Myocyte (in vitro differentiated cells): Measurements from ENCODE around the gene DISC1. TPM values are rescaled to one million over a fixed set of nuclear protein-coding genes. Genes with fewer than 3 reads are reported as not detected.
"Not testable (repeated sequence)": the region's sequence is repeated elsewhere in the genome, so short reads cannot be mapped to it uniquely, and the experiment has no call there.

Experiments used
- DNase-seq: peaks from one replicate; pipeline ENCODE4 v3.0.0-alpha.2; 2012; ENCODE audit warnings: low read depth
- total RNA-seq: library from RNA; depleted of rRNA; stranded (reverse); fragments of >200 nt; gene quantifications from 2 replicates; pipeline ENCODE4 v1.2.3, GENCODE V29; 2014

DISC1 gene
- total RNA-seq, 1 donor from 2014 or later, result 3.6 TPM

DNA sequence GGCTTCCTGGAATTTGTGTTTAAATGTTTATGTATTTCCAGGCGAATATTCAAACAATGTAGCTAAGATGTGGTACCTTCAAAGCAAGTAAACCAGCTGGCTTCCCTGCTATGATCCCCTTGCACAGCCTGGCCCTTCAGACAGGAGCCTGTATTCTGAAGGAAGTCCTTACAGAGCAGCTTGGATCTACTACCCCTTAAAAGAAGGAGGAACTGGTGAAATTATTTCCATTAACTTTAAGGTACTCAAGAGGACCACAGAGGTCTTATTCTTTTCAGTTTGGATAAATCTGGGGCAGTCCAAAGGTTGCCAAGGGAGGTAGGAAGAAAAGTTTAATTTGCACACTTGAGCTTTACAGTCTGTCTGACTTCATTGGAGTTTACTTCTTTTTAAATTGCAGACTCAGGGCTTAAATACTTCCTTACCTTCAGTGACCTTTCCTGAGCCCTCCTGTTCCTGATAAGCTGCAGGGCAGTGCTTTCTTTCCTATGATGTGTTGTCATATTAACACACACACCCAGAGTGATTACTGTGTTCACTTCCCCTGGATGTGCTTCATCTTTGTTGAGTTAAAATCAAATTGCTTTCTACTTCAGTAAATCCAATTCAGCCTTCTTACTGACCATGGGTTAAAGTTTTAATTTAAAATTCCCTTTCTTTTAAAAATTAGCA lies 40.5 kb downstream of the DISC1 start:
- no peak for DNase-seq

DNA sequence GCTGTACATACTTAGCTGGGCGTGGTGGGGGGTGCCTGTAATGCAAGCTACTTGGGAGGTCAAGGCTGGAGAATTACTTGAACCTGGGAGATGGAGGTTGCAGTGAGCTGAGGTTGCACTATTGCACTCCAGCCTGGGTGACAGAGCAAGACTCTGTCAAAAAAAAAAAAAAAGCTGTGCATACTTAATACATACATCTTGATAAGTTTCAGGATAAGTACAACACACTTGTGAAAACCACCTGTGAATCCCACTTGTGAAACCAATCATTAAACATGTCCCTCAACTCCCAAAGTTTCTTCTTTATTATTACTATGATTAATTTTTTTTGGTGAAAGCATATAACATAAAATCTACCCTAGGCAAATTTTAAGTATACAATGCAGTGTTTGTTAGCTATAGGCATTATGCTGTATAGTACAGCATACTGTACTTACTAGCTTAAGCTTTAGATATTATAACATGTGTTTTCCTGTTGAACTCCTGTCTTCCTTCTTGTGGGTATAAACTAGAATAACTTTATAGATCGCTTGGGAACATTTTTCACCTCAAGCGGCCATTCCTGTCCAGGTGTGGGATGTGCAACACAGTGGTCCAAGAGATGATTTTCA lies 41.4 kb downstream of the DISC1 start:
- DNase-seq, result no peak

DNA sequence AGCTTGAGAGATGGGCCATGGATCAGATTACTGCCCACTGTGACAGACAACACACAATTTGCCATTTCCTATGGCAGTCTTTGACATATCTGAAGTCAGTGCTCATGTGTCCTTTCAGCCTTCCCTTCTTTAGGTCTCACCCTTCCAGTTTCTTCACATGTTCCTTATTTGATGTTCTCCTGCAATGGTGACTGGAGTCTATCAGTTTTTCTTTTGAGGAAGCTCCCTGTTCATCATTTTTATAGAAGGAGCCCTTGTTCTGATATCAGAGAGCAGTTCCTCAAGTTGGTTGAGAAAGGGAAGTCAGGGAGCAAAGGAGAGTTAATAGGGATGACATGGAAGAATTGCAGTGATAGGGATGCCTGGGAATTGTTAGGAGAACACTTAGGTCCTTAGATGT lies 42.2 kb downstream of the DISC1 start:
- no peak for DNase-seq

DNA sequence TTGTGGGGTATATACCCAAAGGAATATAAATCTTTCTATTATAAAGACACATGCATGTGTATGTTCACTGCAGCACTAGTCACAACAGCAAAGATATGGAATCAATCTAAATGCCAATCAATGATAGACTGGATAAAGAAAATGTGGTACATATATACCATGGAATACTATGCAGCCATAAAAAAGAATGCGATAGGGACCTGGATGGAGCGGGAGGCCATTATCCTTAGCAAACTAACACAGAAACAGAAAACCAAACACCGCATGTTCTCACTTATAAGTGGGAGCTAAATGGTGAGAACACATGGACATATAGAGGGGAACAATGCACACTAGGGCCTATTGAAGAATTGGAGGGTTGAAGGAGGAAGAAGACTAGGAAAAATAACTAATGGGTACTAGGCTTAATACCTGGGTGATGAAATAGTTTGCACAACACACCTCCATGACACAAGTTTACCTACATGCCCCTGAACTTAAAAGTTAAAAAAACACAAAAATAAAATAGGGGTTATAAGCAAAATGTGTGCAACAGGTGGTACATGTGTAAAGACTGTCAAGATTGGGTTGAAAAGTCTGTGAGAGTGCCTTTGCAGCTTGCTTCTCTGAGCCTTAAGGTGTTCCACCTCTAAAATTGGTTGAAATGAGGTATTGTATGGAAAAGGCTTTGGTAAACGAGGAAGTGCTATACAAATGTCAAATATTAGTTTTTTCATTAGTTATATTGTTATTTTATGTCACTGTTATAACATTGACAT lies 43.5 kb downstream of the DISC1 start:
- not testable (repeated sequence) for DNase-seq

DNA sequence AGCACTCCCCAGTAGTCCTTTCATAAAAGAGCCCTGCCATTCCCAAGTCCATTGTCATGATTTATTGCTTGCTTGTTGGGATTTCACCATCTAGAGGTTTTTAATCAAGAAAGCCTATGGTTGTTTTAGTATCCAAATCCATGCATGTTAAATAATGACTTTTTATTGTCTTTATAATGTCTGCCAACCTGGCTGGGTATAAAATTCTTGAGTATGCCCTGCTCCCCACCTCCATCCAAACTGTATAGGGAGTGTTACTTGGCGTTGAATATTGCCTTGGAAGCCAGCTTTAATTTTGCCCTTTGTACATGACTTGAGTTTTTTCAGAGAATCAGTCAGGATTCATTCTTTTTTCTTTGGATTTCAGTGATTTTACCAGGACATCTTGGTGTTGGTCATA lies 44.2 kb downstream of the DISC1 start:
- no peak for DNase-seq

DNA sequence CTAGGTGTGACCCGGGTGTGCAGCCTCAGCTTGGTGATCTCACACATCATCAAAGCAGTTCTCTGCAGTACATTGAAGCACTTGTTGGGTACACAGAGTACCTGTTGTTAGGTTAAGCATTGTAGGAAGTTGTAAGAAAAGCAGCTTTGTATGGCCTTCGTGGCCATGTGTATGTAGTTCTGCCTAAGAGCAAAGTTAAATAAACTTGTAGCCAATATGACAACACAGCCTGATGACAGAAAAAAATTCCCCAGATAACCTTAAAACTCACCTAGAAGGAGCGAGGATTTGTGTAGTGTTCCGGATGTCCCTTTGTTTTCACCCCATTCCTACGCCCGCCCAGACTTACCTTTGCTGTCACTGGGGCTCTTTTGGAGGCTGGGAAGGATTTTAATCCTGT lies 48.0 kb downstream of the DISC1 start:
- no peak for DNase-seq

DNA sequence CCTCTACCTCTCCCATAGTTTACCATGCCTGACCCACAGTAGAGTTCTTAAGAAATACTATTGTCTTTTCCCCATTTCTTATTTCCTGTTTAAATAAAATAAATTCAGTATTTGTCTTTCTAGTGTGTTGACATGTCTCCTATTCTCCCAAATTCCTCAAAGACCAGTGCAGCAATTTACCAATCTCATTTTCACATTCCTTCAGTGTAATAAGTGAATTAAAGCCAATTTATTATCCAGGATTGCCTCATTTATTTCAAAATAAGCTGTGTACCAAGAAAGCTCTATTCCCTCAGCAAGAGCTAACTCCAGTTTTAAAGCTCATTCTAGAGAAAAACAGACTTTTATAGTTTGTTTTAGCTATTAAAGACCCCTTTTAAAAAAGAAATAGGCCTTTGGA lies 49.9 kb downstream of the DISC1 start:
- no peak for DNase-seq

DNA sequence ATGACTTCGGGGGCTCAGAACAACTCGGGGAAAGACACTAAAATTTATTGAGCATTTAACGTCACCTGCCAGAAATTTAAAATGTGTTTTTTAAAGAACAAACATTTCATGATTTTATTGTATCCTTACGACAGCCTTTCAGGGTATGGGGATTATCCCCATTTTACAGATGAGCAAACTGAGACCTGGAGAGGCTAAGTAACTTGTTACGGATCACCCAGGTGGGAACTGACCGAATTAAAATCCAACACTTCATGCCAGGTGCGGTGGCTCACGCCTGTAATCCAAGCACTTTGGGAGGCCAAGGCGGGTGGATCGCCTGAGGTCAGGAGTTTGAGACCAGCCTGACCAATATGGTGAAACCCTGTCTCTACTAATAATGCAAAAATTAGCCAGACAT lies 50.9 kb downstream of the DISC1 start:
- DNase-seq, result no peak

DNA sequence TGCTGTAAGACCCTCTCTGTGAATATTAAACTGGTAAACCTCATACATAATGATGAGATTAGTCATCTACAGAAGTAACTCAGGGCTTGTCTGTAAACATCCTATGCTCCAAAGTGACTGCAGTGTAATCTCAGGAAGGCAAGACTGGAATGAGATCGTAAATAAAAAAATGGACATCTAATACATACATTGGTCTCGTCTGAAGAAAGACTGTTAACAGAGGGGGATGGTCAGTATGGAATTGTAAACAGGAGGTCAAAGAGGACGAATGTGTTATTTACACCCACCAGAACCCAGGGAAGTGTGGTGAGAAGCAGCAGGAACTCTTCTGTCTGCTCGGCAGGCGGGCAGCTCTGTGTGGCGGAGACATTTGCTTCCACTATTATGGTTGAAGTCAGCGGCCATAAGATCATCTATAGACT lies 51.4 kb downstream of the DISC1 start:
- no peak for DNase-seq

DNA sequence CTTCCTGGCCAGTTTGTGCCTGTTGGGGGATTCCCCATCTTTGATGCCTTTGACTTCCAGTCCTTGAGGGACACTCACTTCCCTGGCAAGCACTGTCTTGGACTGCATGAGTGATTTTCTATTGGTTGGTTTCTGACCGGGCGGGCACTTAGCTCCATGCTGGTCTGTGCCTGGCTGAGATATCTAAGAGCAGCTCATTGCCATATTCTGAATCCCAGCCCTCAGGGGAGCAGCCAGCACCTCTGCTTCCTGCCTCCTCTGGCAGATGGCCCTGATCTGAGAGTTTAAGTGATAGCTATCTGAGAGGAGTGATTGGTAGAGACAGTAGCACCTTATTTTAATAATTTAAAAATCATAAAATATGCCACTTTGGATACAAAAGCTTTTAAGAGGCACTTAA lies 52.5 kb downstream of the DISC1 start:
- DNase-seq, result no peak

DNA sequence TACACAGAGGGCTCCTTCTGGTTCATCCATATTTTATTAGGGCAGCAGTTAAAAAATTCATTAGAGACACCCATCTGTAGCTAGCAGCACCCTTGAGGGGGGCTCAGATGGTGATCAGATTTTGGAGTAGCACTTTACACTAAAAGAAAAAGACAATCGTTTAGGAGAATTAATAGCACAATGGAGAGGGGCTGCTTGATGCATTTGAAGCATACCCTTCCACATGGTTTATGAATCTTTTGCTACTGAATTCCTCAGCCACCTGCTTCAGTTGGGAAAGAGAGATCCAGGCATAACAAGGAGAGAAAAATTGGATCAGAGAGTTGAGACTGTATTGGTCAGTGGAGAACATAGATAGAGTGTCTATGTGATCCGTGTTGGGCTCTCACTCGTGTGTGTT lies 54.4 kb downstream of the DISC1 start:
- no peak for DNase-seq

DNA sequence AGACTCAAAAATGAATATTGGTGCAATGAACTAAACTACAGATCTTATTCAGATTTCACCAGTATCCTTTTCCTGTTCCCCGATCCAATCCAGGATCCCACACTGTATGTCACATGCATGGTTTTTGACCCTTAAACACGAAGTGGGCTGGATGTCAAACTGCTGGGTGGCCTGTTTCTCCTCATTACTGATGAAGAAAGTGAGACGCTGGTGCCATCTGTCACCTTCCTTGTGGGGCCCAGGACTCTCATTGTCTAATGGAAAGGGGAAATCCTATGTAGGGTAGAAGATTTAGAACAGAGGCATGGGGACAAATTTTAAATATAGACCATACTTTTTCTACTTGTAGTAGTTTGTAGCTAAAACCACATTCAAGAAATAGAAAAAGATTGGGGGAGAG lies 56.2 kb downstream of the DISC1 start:
- no peak for DNase-seq

DNA sequence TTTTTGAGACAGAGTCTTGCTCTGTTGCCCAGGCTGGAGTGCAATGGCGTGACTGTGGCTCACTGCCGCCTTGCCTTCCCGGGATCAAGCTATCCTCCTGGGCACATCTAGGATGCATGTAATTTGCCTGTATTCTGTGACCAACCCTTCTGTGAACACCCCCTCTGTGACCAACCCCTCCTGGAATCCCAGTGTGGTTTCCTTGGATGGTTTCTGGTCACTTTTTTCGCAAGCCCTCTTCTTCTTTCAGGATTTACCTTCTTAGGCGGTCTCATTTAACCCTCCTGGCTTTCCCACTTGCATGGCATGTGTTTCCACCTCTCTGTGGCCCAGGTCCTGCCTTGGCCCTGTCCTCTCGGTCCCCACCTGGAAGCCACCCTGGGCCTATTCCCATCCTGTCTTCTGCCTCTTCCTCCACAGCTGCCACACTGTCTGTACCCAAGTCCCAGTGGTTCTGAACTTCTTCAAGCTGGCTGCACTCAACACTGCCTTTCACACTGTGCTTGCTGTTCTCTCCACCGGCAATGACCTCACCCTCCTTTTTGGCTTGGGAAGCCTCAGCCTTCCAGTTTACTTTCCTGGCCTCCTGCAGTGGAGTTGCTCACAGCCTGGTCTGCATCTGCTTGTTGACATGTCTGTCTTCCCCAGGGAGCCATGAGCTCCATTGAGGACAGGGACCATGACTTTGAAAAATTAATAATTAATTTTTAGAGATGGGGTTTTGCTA lies 57.0 kb downstream of the DISC1 start:
- DNase-seq, result peak; percentile 37

DNA sequence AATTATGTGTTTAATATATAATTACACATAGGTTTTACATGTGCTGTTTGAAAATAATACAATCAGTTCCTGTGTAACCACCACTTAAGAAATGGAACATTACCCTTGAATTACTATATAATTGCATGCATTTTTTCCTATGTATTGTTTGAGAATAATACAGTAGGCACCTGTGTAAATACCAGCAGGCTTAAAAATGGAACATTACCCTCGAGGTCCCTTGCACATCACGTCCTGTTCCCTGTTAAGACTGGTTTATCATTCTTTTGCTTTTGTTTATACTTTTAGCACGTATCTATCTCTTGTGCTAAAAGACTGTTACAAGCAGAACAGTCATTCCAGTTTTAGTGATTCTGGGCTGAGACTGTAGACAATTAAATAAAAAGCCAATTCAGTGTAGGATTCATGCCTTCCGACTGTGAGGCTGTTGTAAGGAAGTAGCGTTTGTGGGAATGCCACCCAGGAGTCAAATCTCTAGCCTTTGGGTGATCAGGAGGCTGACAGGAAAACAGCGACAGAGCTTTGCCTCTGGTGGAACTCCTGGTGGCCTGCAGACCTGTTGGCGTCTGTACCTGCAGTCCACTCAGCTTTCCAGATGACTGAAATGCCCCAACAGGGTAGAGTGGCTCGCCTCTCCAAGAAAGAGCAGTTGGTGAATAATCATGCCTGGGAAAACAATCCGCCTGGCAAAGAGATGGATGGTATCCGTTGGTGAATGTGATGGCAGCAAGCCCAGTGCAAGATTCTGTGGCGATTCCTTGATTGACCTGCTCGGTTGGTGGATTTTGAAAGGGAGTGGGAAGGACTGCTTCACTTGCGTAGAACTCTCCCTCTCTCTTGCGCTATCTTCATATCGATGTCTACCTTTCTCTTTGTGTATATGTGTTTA lies 58.0 kb downstream of the DISC1 start:
- peak; percentile 63 for DNase-seq

DNA sequence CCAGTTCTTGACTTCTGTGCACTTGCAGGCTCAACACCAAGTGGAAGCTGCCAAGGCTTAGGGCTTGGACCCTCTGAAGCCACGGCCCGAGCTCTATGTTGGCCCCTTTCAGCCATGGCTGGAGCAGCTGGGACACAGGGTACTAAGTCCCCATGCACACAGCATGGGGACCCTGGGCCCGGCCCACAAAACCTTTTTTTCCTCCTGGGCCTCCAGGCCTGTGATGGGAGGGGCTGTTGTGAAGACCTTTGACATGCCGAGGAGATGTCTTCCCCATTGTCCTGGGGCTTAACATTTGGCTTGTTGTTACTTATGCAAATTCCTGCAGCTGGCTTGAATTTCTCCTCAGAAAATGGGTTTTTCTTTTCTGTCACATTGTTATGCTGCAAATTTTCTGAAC lies 59.8 kb downstream of the DISC1 start:
- no peak for DNase-seq

DNA sequence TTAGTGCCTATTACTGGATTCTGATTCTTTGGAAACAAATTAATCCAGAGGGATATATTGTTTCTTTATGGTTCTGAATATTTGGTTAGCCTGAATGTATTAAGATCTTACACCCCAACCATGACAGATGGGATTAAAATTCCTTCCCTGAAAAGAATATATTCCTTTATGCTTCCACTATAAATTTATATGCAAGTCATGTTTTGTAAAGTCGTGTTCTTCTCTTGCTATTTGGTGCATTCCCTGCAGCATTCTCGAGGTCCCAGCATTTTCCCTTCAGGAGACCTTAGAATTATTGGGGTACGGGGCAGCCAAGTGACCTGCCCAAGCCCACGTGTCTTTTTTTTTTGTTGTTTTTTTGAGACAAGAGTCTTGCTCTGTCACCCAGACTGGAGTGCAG lies 62.4 kb downstream of the DISC1 start:
- no peak for DNase-seq

DNA sequence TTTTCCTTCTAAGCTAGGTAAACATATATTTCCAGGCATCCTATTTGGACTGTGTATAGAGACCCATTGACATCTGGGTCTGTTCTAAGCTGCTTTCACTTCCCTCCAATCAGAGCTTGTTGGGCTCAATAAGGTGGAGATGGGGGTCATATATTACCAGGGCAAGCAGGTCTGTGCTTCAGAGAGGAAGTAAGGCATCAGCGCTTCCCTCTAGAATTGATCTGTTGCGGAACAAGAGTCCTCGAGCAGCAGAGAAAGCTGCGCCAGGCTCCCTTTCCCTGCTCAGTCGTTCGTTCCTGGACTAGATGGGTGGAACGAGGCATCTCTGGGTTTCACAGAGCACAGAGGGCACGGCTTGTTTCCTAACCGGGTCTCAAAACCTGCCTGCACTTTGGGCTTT lies 63.5 kb downstream of the DISC1 start:
- no peak for DNase-seq

DNA sequence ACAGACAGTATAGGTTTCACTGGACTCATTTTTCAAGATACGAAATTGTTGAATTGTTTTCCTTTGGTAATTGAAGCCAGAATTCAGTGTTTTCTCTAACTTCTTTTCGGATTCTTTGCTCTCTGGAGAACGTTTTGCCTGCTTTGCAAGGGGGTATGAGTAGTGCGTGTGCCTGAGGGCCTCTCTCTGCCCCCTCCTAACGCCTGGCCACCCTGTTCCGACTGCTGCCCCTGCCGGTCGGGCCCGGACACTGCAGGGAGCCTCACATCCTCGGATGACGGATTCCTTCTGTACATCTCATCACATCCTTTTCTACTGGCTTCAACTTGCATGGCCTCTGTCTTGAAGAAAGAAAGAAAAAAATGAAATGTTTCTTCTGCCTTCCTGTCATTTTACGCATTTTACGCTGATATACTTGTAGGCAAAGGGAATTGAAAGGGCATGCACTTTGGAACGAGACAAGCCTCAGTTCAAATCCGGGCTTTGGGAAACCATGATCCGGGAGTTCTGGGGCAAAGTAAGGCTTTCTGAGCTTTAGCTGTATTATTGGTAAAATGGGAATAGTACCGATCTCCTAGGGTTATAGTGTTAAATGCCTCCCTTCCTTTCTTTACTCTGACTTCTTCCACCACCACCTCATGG lies 65.1 kb downstream of the DISC1 start:
- DNase-seq, result no peak

DNA sequence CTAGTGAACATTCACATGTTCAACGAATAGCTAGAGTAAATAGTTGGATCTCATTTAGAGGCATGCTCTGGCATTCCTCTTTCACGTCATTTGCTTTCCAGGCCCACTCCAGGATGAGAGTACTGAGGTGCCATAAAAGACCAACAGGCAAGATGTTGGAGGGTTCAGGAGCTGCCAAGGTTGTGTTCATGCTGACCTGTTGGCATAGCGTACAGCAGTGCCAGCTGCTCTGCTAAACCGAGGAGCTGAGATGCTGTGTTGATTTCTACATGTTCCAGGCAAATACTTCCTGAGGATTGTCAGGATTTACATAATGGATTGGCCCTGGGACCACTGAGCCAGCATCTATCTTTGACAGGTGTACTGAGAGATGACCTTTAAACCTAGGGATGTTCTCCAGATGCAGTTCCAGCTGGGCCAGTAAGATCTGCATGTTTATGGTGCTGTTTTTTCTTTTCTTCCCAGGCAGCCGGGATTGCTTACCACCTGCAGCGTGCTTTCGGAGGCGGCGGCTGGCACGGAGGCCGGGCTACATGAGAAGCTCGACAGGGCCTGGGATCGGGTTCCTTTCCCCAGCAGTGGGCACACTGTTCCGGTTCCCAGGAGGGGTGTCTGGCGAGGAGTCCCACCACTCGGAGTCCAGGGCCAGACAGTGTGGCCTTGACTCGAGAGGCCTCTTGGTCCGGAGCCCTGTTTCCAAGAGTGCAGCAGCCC lies 66.9 kb downstream of the DISC1 start:
- DNase-seq, result no peak

DNA sequence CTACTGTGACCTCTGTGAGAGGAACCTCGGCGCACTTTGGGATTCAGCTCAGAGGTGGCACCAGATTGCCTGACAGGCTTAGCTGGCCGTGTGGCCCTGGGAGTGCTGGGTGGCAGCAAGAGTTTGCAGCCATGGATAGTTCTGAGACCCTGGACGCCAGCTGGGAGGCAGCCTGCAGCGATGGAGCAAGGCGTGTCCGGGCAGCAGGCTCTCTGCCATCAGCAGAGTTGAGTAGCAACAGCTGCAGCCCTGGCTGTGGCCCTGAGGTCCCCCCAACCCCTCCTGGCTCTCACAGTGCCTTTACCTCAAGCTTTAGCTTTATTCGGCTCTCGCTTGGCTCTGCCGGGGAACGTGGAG lies 67.5 kb downstream of the DISC1 start:
- DNase-seq, result peak; percentile 81
